GM10847 (cell line): ENCODE results near the gene SYPL2.

Source experiments
- POLR2A ChIP-seq: IDR thresholded peaks from 2 replicates; pipeline ENCODE4 v1.6.1; 2011; ENCODE audit not compliant: insufficient read length; ENCODE audit errors: extremely low read depth

The SYPL2 gene

DNA sequence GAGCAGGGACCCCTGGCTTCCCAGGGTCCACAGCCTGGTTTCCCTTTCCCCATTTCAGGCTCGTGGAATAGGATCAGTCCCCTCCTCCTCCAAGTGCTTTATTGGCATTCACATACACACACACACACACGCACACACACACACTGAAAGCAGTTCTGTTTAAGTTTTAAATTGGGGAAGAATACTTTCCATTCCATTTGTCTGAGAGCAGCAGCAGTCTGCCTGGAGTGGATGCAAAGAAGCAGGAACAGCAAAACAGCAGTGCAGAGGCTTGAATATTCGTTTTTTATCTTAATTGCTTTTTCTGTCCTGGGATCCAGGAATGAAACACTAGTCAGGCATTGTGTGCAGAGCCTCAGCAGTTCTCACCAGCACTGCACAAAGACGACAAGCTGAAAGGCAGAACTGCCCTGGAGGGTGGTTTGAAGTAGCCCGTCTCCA, 34.6 kb downstream of the SYPL2 start:
- TF ChIP-seq POLR2A = no peak

DNA sequence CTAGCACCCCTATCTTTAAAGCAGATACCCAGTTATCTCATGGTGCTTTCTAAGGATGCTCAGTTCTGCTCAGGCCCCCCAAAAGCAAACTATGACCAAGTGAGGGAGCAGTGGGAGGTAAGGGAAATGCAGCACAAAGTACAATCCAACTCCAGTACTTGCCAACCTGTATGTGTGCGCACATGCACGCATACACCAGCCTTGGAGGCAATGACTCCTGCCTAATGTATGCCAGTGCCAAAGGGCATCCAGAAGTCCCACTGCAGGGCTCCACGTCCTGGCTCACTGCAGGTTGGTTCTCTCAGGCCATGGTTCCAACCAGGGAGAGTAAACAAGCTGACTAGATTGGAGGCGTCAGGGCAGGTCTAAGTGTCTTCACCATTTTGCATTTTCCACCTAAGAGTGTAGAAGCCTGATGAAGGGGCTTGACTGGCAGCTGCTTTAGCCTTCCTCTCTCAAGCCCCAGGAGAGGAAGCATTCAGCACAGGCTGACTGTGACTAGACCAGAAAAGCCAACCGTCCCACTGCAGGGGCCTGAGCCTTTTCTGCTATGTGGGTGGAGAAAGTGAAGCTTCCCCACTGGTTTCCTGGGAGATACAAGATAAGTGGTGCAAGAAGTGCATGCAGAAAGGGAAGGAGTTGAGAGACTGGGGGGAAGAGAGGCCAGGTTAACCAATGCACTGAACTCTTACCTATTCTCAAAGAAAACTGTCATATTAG, 35.5 kb downstream of the SYPL2 start:
- no peak for TF ChIP-seq POLR2A

DNA sequence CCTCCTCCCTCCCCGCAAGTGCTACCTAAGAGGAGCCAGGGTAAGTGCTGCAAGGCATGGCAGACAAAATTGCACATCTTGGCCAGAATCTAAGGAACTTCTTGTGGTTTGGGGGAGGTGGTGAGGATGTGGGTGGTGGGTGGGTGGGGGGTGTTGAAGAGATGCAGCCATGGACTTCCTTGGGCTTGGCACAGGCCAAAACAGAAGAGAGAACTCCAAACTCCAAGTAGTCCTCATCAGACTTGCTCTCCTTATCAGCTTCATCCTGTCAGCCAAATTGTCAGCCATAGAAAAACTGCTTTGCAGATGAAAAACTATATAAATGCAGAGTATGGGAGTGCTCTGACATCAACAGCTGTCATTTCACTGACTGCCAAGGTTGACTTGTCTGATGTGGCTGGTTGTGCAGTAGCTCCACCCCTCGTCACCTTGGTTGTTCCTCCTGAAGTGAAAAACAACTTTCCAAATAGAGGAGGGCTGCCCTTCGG, 36.1 kb downstream of the SYPL2 start:
- TF ChIP-seq POLR2A = no peak

DNA sequence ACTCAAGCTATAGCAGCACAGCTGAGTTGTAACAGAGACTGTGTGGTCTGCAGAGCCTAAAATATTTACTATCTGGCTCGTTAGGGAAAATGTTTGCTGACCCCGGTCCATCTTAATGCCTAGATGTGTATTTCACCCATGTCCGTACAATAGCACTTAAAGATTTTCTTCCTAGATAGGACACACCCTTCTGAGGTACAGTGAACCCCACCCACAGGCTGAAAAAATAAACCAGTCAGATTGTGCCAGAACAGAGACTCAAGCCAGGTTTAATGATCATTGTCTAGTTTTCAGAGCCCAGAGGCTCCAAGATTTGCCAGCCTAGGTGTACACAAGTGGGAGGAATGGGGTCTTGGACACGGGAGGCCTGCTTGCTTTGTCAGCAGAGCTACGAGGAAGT, 37.6 kb downstream of the SYPL2 start:
- no peak for TF ChIP-seq POLR2A

DNA sequence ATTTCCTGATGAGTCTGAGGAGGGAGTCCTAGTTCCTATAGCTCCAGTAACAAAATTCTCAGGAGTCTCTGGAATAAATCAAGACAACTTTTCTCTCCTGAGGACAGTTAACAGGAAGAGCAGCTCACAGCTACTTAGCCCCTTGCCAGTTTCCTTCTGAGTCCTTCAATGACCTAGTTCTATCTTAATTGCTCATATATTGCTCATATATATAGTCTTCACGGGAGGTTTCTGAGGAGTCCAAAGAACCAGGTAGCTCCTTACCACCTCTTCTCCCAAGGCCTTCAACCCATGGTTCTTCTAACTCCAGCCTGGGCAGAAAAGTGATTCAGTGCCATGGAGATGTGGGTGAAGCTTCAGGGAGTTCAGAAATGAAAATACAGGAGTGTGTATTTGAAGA, 38.6 kb downstream of the SYPL2 start:
- no peak for TF ChIP-seq POLR2A

DNA sequence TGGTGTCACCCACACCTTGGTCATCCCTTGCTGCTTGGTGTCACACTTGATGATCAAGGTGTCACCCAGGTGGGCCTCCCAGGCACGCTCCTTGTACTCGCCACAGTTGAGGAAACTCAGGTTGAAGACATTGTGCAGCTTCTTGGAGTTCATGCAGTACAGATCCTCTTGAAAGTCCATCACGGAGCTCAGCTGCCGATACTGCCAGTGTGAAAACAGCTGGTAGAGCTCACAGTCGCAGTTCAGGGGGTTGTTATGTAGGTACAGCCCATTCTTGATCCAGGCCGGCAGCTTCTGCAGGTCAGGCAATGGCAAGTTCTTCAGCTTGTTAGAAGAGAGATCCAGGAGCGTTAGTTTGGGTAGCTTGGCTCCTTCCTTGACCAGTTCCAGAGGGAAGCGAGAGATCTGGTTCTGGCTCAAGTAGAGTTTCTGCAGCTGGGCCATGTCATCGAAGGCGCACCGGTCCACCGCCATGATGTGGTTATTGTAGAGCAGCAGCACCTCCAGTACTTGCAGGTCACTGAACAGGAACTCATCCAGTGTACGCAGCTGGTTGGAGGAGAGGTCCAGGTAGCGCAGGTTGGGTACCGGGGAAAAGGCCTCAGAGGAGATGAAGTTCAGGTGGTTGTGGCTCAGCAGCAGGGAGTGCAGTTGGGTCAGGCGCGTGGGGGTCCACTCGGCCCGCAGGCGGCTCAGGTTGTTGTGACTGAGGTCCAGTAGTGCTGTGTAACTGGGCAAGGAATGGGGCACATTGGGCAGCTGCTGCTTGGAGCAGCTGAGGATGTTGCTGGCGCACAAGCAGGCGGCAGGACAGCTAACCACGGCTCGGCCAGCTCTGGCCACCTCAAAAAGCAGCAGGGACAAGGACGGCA, 41.9 kb downstream of the SYPL2 start:
- no peak for TF ChIP-seq POLR2A

DNA sequence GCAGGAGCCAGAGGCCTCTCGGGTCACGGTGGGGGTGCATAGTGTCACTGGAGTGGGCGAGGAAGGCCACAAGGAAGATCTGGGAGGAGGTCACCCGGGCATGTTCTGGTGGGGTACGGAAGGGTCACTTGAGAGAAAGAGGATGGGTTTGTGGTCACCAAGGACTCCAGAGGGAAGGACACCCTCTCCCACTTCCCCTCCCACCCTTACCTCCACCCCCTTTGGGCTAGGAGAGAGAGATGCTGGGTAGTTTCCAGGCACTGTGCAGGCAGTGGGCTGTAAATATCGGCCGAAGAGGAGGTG, 42.5 kb downstream of the SYPL2 start:
- TF ChIP-seq POLR2A = no peak

DNA sequence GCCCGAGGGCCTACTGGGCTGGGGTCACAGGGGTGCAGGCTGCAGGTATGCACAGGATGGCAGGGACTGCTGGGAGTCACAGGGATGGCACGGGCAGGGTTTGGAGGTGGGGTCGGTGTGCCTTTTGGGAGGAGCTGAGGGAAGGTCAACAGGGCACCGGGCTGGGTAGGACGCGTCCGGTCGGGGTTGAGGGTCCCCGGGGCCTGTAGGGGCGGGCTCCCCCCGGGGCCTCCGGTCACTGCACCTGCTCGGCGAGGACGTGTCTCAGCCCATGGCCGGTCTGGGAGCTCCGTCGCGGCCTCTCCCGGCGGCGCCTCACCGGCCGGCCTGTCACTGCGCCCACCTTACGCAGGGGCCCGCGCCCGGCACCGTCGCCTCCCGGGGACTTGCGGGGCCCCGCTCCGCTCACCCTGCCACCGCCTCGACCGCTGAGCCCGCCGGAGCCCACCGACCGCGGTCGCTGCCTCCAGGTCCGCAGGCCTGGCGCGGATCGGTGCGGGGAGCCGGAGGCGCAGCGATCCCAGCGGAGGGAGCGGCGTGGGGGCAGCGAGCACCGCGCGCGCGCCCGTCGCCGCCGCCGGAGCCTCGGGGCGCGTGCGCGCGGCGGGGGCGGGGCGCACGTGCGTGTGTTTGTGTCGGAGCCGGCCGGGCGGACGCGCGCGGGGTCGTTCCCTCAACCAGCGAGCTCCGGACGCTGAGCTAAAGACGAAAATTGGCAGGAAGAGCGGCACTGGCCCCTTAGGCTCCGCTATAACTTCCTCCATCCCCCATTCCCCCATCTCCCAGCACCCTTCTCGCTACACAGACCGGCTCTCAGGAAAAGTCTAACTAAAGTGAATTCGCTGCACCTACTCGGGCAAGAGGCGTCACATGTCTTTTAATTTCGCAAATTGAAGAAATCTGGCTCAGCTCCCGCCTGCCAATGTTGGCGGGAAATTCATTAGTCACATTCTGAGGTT, 43.1 kb downstream of the SYPL2 start, which contains the start of gene AMIGO1:
Gene AMIGO1, minus strand, starts transcription at position 552 of the 959 bp plus-strand sequence. CDS start 815 bp downstream, outside the sequence.
- no peak for TF ChIP-seq POLR2A

DNA sequence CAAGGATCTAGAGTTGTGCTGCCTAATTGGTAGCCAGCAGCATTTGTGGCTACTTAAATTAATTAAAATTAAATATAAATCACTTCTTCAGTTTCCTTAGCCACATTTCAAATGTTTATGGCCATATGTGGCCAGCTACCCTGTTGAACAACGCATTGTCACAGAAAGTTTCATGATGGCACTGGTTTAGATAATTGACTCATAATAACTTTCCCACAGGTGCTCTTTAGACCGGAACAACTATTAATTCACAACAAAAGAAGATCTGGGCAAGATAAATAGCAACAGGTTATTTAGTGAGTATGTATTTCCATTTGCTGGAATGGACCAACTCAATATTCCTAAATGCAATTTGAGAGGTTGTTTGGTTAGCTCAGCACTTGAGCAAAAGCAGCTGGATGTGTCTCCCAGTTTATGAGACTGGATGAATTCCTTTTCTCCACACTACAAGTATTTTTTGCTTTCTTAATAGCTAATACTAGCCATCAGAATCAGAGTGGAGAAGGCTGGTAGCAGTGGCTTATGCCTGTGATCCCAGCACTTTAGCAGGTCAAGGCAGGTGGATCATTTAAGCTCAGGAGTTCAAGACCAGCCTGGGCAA, 46.9 kb downstream of the SYPL2 start:
- no peak for TF ChIP-seq POLR2A

DNA sequence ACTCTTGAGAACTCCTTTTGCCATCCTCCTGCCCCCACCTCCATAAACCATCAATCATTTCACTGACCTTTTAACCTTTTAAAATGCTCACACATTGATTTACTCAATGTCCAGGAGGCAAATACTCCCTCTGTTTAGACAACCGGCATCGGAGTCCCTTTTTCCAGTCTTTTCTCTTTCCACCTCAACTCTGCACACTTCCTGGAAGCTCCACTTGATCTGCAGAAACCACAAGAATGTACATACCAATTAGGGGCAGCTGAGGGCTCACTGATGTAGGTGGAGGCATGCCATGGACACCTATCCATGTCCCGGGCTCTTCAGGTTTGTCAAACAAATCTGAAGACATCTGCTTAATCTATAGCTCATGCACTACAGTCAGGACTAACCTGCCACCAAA, 48.5 kb downstream of the SYPL2 start:
- no peak for TF ChIP-seq POLR2A

DNA sequence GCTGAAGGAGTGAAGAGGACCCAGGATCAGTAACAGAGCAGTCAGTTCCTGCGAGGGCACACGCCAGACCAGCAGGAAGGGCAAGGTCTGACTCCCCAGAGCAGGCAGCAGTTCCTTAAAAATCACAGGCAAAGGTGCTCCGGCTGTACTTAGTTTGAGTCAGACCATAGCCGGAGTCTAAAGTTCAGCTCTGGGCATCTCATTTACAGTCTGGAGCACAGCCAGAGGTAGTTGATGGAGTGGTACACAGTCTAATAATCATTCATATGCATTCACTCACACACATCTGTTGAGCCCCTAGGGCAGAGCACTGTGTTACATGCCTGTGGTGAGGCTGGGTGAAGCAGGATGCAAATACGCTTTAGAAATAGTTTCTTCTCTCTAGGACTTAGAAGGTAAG, 50.5 kb downstream of the SYPL2 start:
- no peak for TF ChIP-seq POLR2A

DNA sequence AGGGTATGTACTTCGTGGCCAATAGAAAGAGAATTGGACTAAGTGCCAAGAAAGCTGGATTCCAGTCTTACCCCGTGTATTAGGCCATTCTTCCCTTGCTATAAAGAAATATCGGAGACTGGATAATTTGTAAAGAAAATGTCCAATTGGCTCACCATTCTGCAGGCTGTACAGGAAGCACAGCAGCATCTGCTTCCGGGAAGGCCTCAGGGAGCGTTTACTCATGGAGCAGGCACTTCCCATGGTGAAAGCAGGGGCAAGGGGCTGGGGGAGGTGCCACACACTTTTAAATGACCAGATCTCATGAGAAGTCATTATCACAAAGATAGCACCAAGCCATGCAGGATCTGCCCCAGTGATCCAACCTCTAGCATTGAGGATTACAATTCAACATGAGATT, 51.0 kb downstream of the SYPL2 start:
- TF ChIP-seq POLR2A = no peak

DNA sequence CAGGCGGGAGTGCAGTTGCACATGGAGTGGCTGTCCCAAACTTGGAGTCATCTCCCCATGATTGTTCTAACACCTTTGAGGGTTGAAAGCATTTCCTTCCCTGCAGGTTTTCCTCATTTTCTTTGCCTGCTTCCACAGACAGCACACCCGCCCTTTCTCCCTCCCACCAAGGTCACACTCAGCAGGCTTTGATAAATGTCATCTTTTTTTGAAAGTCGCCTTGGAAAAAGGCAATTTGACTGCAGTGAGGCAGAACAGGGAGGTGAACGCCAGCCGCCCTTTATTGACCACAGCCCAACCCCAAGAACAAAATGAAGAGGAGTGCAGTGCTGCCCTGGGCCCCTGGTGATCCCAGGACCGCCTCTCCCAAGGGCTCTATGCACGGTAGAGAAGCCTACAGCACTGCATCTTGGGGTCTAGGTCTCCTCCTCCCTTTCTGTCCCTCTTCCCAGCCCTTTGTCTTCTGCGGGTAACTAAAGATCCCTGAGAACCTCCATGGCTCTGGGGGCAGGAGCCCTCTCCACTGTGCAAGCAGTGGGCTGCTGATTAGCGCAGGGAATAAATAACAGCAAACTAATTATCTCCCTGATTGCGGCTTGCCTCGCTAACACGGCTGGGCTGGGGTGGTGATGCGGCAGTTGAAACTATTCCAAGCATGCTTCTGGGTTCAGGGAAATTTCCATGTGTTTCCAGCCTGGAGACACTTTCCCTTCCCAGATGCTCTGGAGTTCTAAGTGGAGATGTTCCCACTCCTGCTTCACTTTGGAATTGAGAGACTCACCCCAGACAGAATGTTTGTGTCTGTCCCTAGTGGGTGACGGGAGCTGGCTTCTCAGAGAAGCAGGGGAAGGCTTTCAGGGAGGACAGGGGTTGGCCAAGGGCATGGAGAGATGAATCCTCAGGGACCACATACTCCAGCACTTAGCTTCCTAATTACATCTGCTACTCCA, 54.9 kb downstream of the SYPL2 start:
- TF ChIP-seq POLR2A = no peak

DNA sequence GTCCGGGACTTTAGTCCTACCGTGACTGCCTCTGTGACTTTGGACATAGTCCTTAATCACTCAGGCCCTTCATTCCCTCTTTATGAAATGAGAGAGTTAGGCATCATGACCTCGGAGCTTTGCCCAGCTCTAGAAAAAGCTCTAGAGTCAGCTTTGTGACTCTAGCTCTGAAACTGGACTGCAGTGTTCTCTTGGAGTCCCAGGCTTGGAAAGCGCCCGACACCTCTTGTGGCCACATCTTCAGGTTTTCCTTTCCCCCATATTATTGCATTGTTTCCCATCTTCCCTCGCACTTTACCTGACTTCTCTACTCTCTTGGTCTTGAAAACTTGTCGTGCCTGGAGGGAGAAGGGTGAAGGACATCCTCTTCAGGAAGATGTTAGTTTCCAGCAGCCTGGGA, 55.7 kb downstream of the SYPL2 start:
- no peak for TF ChIP-seq POLR2A
